ENCODE results near the gene GCN1. TPM values are rescaled to one million over a fixed set of nuclear protein-coding genes. Genes with fewer than 3 reads are reported as not detected.
A peak's percentile ranks its signal among the peaks of the same experiment; 100 is the strongest.

Gene GCN1
- total and polyA plus RNA-seq, 2 of the 8 experiments (the other 6 are each of a cell fraction or from before 2014, with no cell fraction given), result 61.4 to 133 TPM

- TF ChIP-seq JUND (IDR thresholded peaks at IDR 0.05; ENCODE audit: low read length) (no peak), ASH2L (IDR thresholded peaks at IDR 0.05; ENCODE audit: low read length) (peak; percentile 71), ATF3 (IDR thresholded peaks at IDR 0.05; ENCODE audit: insufficient read depth, low read depth, low read length) (no peak), GABPA (IDR thresholded peaks at IDR 0.05; ENCODE audit: borderline replicate concordance, insufficient read depth, low read length) (peak; percentile 97), RBBP5 (IDR thresholded peaks at IDR 0.05; ENCODE audit: borderline replicate concordance, low read depth, low read length) (peak; percentile 81; the same call in 1 of the 2 replicates), CTCF (IDR thresholded peaks at IDR 0.05; ENCODE audit: control extremely low read depth in 1 of 3, insufficient read depth in 1 of 3, low read depth in 1 of 3, low read length in 3 of 3) (peak in 1 of 3 experiments; percentile 10; a peak in 1 of 4 replicates), KDM1A (IDR thresholded peaks at IDR 0.05; ENCODE audit: borderline replicate concordance, low read length) (no peak), NANOG (IDR thresholded peaks at IDR 0.05; ENCODE audit: insufficient read depth, low read depth, low read length, poor library complexity, severe bottlenecking) (no peak), SP2 (IDR thresholded peaks at IDR 0.05; ENCODE audit: low read length) (no peak), PHF8 (conservative IDR thresholded peaks at IDR 0.05; ENCODE audit: low read depth, low read length) (peak; percentile 98), POLR2A (IDR thresholded peaks at IDR 0.05; ENCODE audit: control extremely low read depth in 1 of 2, low read depth in 2 of 2, low read length in 2 of 2) (peak; percentile 90 to 93), SP4 (IDR thresholded peaks at IDR 0.05; ENCODE audit: low read length) (peak; percentile 75; the same call in 1 of the 2 replicates), YY1 (IDR thresholded peaks at IDR 0.05; ENCODE audit: low read depth, low read length) (peak; percentile 90), CBX8 (IDR thresholded peaks at IDR 0.05; ENCODE audit: borderline replicate concordance, low read depth, low read length) (no peak), TAF7 (optimal IDR thresholded peaks at IDR 0.05; ENCODE audit: borderline replicate concordance, low read depth, low read length) (peak; percentile 46), GTF2F1 (IDR thresholded peaks at IDR 0.05; ENCODE audit: borderline replicate concordance, low read depth, low read length) (0 out of 2 replicates have a peak, but pooled peaks have one; percentile 41), TAF1 (IDR thresholded peaks at IDR 0.05; ENCODE audit: low read depth, low read length) (peak; percentile 94), SIX5 (IDR thresholded peaks at IDR 0.05; ENCODE audit: low read depth, low read length) (no peak), RAD21 (IDR thresholded peaks at IDR 0.05 in 1 of 2, conservative IDR thresholded peaks at IDR 0.05 in 1 of 2; ENCODE audit: low read depth in 2 of 2, low read length in 2 of 2) (no peak), CREB1 (IDR thresholded peaks at IDR 0.05) (no peak; the same call in 1 of the 2 replicates), RFX5 (IDR thresholded peaks at IDR 0.05; ENCODE audit: borderline replicate concordance, low read depth, low read length) (no peak)
Measured at GRCh38 chr12:120194534-120195395, at the start of gene GCN1 (continued).

Data from H1 (cell line).